GM21619 (cell line): ENCODE measurements around the gene OCLN.
"Not testable (repeated sequence)": the region's sequence is repeated elsewhere in the genome, so short reads cannot be mapped to it uniquely, and the experiment has no call there.

Experiments used
- ATAC-seq: cut with Tn5 transposase; IDR thresholded peaks from one replicate; pipeline ENCODE4 v1.9.1; 2021; ENCODE audit not compliant: unreplicated experiment

OCLN gene

GRCh38 chr5:69492391-69492922, at the start of gene OCLN:
Gene OCLN, plus strand, starts transcription at chr5:69492790. Its CDS starts 11,455 bp downstream, at chr5:69504245.
- ATAC-seq: peak; percentile 50

- ATAC-seq: no peak
Observed at GRCh38 chr5:69444127-69444754, 48.3 kb upstream of the OCLN start.

GRCh38 chr5:69449511-69449910, 43.1 kb upstream of the OCLN start:
- ATAC-seq: no peak

- no peak for ATAC-seq
Observed at GRCh38 chr5:69450116-69450515, 42.5 kb upstream of the OCLN start.

GRCh38 chr5:69450527-69450926, 42.1 kb upstream of the OCLN start:
- not testable (repeated sequence) for ATAC-seq

GRCh38 chr5:69451941-69452647, 40.5 kb upstream of the OCLN start:
- no peak for ATAC-seq

- not testable (repeated sequence) for ATAC-seq
Observed at GRCh38 chr5:69453487-69453886, 39.1 kb upstream of the OCLN start.

- no peak for ATAC-seq
Observed at GRCh38 chr5:69454460-69455249, 37.9 kb upstream of the OCLN start.

GRCh38 chr5:69455428-69455988, 37.1 kb upstream of the OCLN start:
- ATAC-seq: not testable (repeated sequence)

- no peak for ATAC-seq
Observed at GRCh38 chr5:69462170-69462569, 30.4 kb upstream of the OCLN start.

- not testable (repeated sequence) for ATAC-seq
Observed at GRCh38 chr5:69466375-69466774, 26.2 kb upstream of the OCLN start.

GRCh38 chr5:69467442-69468225, 25.0 kb upstream of the OCLN start:
- ATAC-seq: peak; percentile 91

GRCh38 chr5:69468631-69469030, 24.0 kb upstream of the OCLN start:
- no peak for ATAC-seq

GRCh38 chr5:69471516-69471915, 21.1 kb upstream of the OCLN start:
- not testable (repeated sequence) for ATAC-seq

GRCh38 chr5:69472535-69473143, 20.0 kb upstream of the OCLN start:
- not testable (repeated sequence) for ATAC-seq

- no peak for ATAC-seq
Observed at GRCh38 chr5:69477170-69477569, 15.4 kb upstream of the OCLN start.

GRCh38 chr5:69478296-69478695, 14.3 kb upstream of the OCLN start:
- not testable (repeated sequence) for ATAC-seq

GRCh38 chr5:69484891-69485290, 7.7 kb upstream of the OCLN start:
- no peak for ATAC-seq

- no peak for ATAC-seq
Observed at GRCh38 chr5:69485471-69485870, 7.1 kb upstream of the OCLN start.

- ATAC-seq: no peak
Observed at GRCh38 chr5:69489246-69489645, 3.3 kb upstream of the OCLN start.
